HCT116 (cell line): ENCODE measurements around the gene ADCY2.

Experiments
- CBX3 ChIP-seq: IDR thresholded peaks from 2 replicates; pipeline ENCODE4 v1.6.1; 2012; ENCODE audit warnings: low read depth
- CEBPB ChIP-seq: IDR thresholded peaks from 2 replicates; pipeline ENCODE4 v1.6.1; 2012; ENCODE audit warnings: low read depth
- EGR1 ChIP-seq: IDR thresholded peaks from 2 replicates; pipeline ENCODE4 v1.6.1; 2012; ENCODE audit warnings: low read depth
- EZH2 ChIP-seq: fragments of 200-600 bp; sonication (generic); IDR thresholded peaks from 2 replicates; pipeline ENCODE4 v1.6.1; 2017; ENCODE audit warnings: antibody characterized with exemption, mixed run types
- POLR2A ChIP-seq: IDR thresholded peaks from 2 replicates; pipeline ENCODE4 v1.7.0; 2011; ENCODE audit warnings: borderline replicate concordance; ENCODE audit not compliant: insufficient read depth, insufficient read length; ENCODE audit errors: extremely low read depth
- RAD21 ChIP-seq: IDR thresholded peaks from 2 replicates; pipeline ENCODE4 v1.6.1; 2012; ENCODE audit warnings: low read depth, mild to moderate bottlenecking
- SP1 ChIP-seq: IDR thresholded peaks from 2 replicates; pipeline ENCODE4 v1.6.1; 2012; ENCODE audit warnings: low read depth
- SRF ChIP-seq: IDR thresholded peaks from 2 replicates; pipeline ENCODE4 v1.6.1; 2012; ENCODE audit warnings: low read depth
- YY1 ChIP-seq: IDR thresholded peaks from 2 replicates; pipeline ENCODE4 v1.6.1; 2011; ENCODE audit warnings: low read length, low read depth, moderate library complexity, mild to moderate bottlenecking; ENCODE audit not compliant: insufficient replicate concordance; ENCODE audit errors: extremely low read depth
- ZNF274 ChIP-seq: fragments of 200-500 bp; sonication (Bioruptor generic); IDR thresholded peaks from 2 replicates; pipeline ENCODE4 v1.6.1; 2014; ENCODE audit warnings: mild to moderate bottlenecking, low read depth, low read length, inconsistent platforms
- TF ChIP-seq, protein P1 (sequence below), 3 experiments: fragments of 200-600 bp in 1 of 3; sonication (generic) in 1 of 3; IDR thresholded peaks in 2 of 3; conservative IDR thresholded peaks in 1 of 3; 2 replicates each; pipeline ENCODE4 v1.5.1; 2012 to 2017; ENCODE audit warnings: low read depth in 2 of 3, low read length in 2 of 3, antibody characterized with exemption in 1 of 3, borderline replicate concordance in 1 of 3, control low read depth in 1 of 3, mild to moderate bottlenecking in 1 of 3, mixed read lengths in 1 of 3, mixed run types in 1 of 3, moderate library complexity in 1 of 3; ENCODE audit not compliant: insufficient read depth in 1 of 3
- TF ChIP-seq, protein P2 (sequence below): IDR thresholded peaks from 2 replicates; pipeline ENCODE4 v1.6.1; 2012
- TF ChIP-seq, protein P3 (sequence below): IDR thresholded peaks from 2 replicates; pipeline ENCODE4 v1.6.1; 2012; ENCODE audit warnings: low read depth

DNA sequence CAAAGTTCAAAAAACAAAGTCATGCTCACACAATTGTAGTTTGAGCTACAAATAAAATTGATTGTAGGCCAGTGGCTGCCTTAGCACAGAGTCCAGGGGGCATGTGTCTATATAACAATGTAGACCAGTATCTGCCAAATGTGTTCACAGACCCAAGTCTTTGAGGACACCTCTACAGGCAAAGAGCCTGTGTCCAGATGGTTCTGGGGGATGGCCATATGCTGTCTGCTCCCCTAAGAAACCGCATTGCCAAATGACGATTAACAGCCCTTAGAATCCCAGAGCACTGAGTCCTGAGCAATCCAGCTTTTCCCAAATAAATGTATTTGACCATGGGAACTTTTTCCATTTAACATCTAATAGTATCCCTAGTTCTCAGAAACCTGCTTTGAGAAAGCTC is 169.6 kb downstream of the ADCY2 start:
- TF ChIP-seq EGR1 (no peak), POLR2A (no peak), EZH2 (no peak), SP1 (no peak), YY1 (no peak), RAD21 (no peak), SRF (no peak), ZNF274 (no peak), CEBPB (no peak), CBX3 (no peak)
- TF ChIP-seq, protein P1, sequence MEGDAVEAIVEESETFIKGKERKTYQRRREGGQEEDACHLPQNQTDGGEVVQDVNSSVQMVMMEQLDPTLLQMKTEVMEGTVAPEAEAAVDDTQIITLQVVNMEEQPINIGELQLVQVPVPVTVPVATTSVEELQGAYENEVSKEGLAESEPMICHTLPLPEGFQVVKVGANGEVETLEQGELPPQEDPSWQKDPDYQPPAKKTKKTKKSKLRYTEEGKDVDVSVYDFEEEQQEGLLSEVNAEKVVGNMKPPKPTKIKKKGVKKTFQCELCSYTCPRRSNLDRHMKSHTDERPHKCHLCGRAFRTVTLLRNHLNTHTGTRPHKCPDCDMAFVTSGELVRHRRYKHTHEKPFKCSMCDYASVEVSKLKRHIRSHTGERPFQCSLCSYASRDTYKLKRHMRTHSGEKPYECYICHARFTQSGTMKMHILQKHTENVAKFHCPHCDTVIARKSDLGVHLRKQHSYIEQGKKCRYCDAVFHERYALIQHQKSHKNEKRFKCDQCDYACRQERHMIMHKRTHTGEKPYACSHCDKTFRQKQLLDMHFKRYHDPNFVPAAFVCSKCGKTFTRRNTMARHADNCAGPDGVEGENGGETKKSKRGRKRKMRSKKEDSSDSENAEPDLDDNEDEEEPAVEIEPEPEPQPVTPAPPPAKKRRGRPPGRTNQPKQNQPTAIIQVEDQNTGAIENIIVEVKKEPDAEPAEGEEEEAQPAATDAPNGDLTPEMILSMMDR (IDR thresholded peaks at IDR 0.05 in 2 of 3, conservative IDR thresholded peaks at IDR 0.05 in 1 of 3; ENCODE audit: borderline replicate concordance in 1 of 3, insufficient read depth in 1 of 3, low read depth in 2 of 3, low read length in 2 of 3) = no peak
- TF ChIP-seq, protein P2, sequence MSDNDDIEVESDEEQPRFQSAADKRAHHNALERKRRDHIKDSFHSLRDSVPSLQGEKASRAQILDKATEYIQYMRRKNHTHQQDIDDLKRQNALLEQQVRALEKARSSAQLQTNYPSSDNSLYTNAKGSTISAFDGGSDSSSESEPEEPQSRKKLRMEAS = no peak
- TF ChIP-seq, protein P3, sequence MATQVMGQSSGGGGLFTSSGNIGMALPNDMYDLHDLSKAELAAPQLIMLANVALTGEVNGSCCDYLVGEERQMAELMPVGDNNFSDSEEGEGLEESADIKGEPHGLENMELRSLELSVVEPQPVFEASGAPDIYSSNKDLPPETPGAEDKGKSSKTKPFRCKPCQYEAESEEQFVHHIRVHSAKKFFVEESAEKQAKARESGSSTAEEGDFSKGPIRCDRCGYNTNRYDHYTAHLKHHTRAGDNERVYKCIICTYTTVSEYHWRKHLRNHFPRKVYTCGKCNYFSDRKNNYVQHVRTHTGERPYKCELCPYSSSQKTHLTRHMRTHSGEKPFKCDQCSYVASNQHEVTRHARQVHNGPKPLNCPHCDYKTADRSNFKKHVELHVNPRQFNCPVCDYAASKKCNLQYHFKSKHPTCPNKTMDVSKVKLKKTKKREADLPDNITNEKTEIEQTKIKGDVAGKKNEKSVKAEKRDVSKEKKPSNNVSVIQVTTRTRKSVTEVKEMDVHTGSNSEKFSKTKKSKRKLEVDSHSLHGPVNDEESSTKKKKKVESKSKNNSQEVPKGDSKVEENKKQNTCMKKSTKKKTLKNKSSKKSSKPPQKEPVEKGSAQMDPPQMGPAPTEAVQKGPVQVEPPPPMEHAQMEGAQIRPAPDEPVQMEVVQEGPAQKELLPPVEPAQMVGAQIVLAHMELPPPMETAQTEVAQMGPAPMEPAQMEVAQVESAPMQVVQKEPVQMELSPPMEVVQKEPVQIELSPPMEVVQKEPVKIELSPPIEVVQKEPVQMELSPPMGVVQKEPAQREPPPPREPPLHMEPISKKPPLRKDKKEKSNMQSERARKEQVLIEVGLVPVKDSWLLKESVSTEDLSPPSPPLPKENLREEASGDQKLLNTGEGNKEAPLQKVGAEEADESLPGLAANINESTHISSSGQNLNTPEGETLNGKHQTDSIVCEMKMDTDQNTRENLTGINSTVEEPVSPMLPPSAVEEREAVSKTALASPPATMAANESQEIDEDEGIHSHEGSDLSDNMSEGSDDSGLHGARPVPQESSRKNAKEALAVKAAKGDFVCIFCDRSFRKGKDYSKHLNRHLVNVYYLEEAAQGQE = no peak
